Stomach (tissue), 4 donors: Measurements from ENCODE around the gene UFSP2.

ENCODE experiments used
- POLR2A ChIP-seq, 4 donors: fragments of 450-650 bp; IDR thresholded peaks; one replicate each; pipeline ENCODE4 v1.6.1; 2016; ENCODE audit warnings: antibody characterized with exemption in 4 of 4, control low read depth in 2 of 4, mild to moderate bottlenecking in 1 of 4, moderate library complexity in 1 of 4
- TF ChIP-seq, protein P1 (sequence below), 7 experiments: fragments of 450-650 bp in 4 of 7; fragments of 200-600 bp in 3 of 7; sonication (generic) in 3 of 7; IDR thresholded peaks; one replicate each; pipeline ENCODE4 v1.5.1; 2016 to 2019; ENCODE audit warnings: antibody characterized with exemption in 7 of 7, control low read depth in 2 of 7, mild to moderate bottlenecking in 1 of 7

GRCh38 chr4:185411849-185412248, 13.9 kb downstream of the UFSP2 start:
- TF ChIP-seq POLR2A (IDR thresholded peaks at IDR 0.05), result no peak
- TF ChIP-seq, protein P1, sequence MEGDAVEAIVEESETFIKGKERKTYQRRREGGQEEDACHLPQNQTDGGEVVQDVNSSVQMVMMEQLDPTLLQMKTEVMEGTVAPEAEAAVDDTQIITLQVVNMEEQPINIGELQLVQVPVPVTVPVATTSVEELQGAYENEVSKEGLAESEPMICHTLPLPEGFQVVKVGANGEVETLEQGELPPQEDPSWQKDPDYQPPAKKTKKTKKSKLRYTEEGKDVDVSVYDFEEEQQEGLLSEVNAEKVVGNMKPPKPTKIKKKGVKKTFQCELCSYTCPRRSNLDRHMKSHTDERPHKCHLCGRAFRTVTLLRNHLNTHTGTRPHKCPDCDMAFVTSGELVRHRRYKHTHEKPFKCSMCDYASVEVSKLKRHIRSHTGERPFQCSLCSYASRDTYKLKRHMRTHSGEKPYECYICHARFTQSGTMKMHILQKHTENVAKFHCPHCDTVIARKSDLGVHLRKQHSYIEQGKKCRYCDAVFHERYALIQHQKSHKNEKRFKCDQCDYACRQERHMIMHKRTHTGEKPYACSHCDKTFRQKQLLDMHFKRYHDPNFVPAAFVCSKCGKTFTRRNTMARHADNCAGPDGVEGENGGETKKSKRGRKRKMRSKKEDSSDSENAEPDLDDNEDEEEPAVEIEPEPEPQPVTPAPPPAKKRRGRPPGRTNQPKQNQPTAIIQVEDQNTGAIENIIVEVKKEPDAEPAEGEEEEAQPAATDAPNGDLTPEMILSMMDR (IDR thresholded peaks at IDR 0.05), result no peak
